HEK293 (cell line): ENCODE data around the gene OOSP1.

Experiments
- CTCF ChIA-PET: fragments of 350-600 bp; formaldehyde crosslinking; extraction: SDS; loops from one replicate; lab custom pipeline; 2021; ENCODE audit warnings: antibody characterized with exemption; lab: Yijun Ruan, JAX
- POLR2A ChIA-PET: fragments of 300-600 bp; formaldehyde crosslinking; extraction: SDS; loops from one replicate; lab custom pipeline; 2020; ENCODE audit warnings: antibody characterized with exemption, inconsistent platforms; lab: Yijun Ruan, JAX
- H3K27ac ChIP-seq: fragments of 200-500 bp; sonication (Bioruptor generic); 2 replicates; pipeline ENCODE4 v1.5.1; 2014; ENCODE audit warnings: low read depth, low read length, control low read depth, inconsistent platforms; ENCODE audit errors: extremely low read depth
- H3K36me3 ChIP-seq, 2 experiments: fragments of 200-500 bp in 1 of 2; sonication (Bioruptor generic) in 1 of 2; 1 replicate in 1 of 2; 2 replicates in 1 of 2; pipeline ENCODE4 v1.5.1; 2014 to 2017; ENCODE audit warnings: inconsistent platforms in 2 of 2, low read length in 2 of 2; ENCODE audit not compliant: control insufficient read depth in 2 of 2, insufficient read depth in 1 of 2
- H3K4me1 ChIP-seq: fragments of 200-500 bp; sonication (Bioruptor generic); 2 replicates; pipeline ENCODE4 v1.5.1; 2014; ENCODE audit warnings: mild to moderate bottlenecking, low read length, inconsistent platforms; ENCODE audit not compliant: control insufficient read depth, insufficient read depth
- H3K4me3 ChIP-seq: 2 replicates; pipeline ENCODE4 v1.5.1; 2011; ENCODE audit warnings: low read depth, mild to moderate bottlenecking, control low read depth, low read length, moderate library complexity
- H3K9me3 ChIP-seq: fragments of 200-500 bp; sonication (Bioruptor generic); 2 replicates; pipeline ENCODE4 v1.5.1; 2014; ENCODE audit warnings: low read depth, low read length, inconsistent platforms; ENCODE audit not compliant: control insufficient read depth, insufficient read depth
- KLF7 ChIP-seq: fragments of 450-650 bp; formaldehyde crosslinking; IDR thresholded peaks from 2 replicates; pipeline ENCODE4 v1.5.1; 2016; ENCODE audit warnings: missing biosample characterization, missing genetic modification characterization, borderline replicate concordance
- MYNN ChIP-seq: fragments of 450-650 bp; formaldehyde crosslinking; IDR thresholded peaks from 2 replicates; pipeline ENCODE4 v1.5.1; 2016; ENCODE audit warnings: missing biosample characterization, missing genetic modification characterization, borderline replicate concordance
- OVOL3 ChIP-seq: fragments of 450-650 bp; formaldehyde crosslinking; IDR thresholded peaks from 2 replicates; pipeline ENCODE4 v1.5.1; 2016; ENCODE audit warnings: missing biosample characterization, missing genetic modification characterization
- PRDM1 ChIP-seq: fragments of 450-650 bp; formaldehyde crosslinking; IDR thresholded peaks from 2 replicates; pipeline ENCODE4; 2016; ENCODE audit warnings: missing biosample characterization, missing genetic modification characterization
- SP3 ChIP-seq: fragments of 450-650 bp; formaldehyde crosslinking; IDR thresholded peaks from 2 replicates; pipeline ENCODE4 v1.5.1; 2016; ENCODE audit warnings: missing biosample characterization, missing genetic modification characterization
- WT1 ChIP-seq: fragments of 450-650 bp; formaldehyde crosslinking; IDR thresholded peaks from 2 replicates; pipeline ENCODE4 v1.5.1; 2016; ENCODE audit warnings: missing biosample characterization, missing genetic modification characterization
- ZBTB44 ChIP-seq: fragments of 450-650 bp; IDR thresholded peaks from 2 replicates; pipeline ENCODE4 v1.5.1; 2018; ENCODE audit warnings: missing biosample characterization, mild to moderate bottlenecking, missing genetic modification characterization
- ZBTB6 ChIP-seq: fragments of 450-650 bp; formaldehyde crosslinking; IDR thresholded peaks from 2 replicates; pipeline ENCODE4 v1.5.1; 2017; ENCODE audit warnings: missing biosample characterization, missing genetic modification characterization
- ZNF10 ChIP-seq: fragments of 450-650 bp; formaldehyde crosslinking; IDR thresholded peaks from 2 replicates; pipeline ENCODE4 v1.5.1; 2017; ENCODE audit warnings: missing biosample characterization, missing genetic modification characterization
- ZNF114 ChIP-seq: fragments of 450-650 bp; formaldehyde crosslinking; IDR thresholded peaks from 2 replicates; pipeline ENCODE4 v1.5.0; 2017; ENCODE audit warnings: missing biosample characterization, missing genetic modification characterization
- ZNF23 ChIP-seq: fragments of 450-650 bp; formaldehyde crosslinking; IDR thresholded peaks from 2 replicates; pipeline ENCODE4 v1.5.1; 2016; ENCODE audit warnings: missing biosample characterization, missing genetic modification characterization, borderline replicate concordance
- ZNF302 ChIP-seq: fragments of 450-650 bp; formaldehyde crosslinking; IDR thresholded peaks from 2 replicates; pipeline ENCODE4 v1.5.1; 2016; ENCODE audit warnings: missing biosample characterization, missing genetic modification characterization, low read depth
- ZNF335 ChIP-seq: fragments of 450-650 bp; formaldehyde crosslinking; conservative IDR thresholded peaks from 2 replicates; pipeline ENCODE4 v1.5.1; 2016; ENCODE audit warnings: missing biosample characterization, missing genetic modification characterization
- ZNF530 ChIP-seq: fragments of 450-650 bp; formaldehyde crosslinking; IDR thresholded peaks from 2 replicates; pipeline ENCODE4 v1.5.1; 2016; ENCODE audit warnings: low read depth, missing biosample characterization, missing genetic modification characterization
- ZNF585B ChIP-seq: fragments of 450-650 bp; formaldehyde crosslinking; IDR thresholded peaks from 2 replicates; pipeline ENCODE4 v1.5.1; 2016; ENCODE audit warnings: missing biosample characterization, missing genetic modification characterization
- ZNF677 ChIP-seq: fragments of 450-650 bp; IDR thresholded peaks from 2 replicates; pipeline ENCODE4 v1.5.0; 2018; ENCODE audit warnings: missing biosample characterization, mild to moderate bottlenecking, missing genetic modification characterization, moderate library complexity
- TF ChIP-seq, protein P1 (sequence below): fragments of 450-650 bp; formaldehyde crosslinking; IDR thresholded peaks from 2 replicates; pipeline ENCODE4 v1.5.1; 2016; ENCODE audit warnings: missing biosample characterization, missing genetic modification characterization, borderline replicate concordance
- TF ChIP-seq, protein P2 (sequence below): fragments of 450-650 bp; formaldehyde crosslinking; IDR thresholded peaks from 2 replicates; pipeline ENCODE4 v1.5.1; 2016; ENCODE audit warnings: missing biosample characterization, missing genetic modification characterization

Gene OOSP1

GRCh38 chr11:59939482-59939881 lies 1.2 kb downstream of the OOSP1 start:
- POLR2A ChIA-PET = no interaction called here
- Histone ChIP-seq H3K27ac (no peak overlapping the region), H3K4me3 (no peak overlapping the region), H3K4me1 (no peaks in the 10 kb centered on the region), H3K9me3 (no peaks in the 10 kb centered on the region)
- TF ChIP-seq, protein P1, sequence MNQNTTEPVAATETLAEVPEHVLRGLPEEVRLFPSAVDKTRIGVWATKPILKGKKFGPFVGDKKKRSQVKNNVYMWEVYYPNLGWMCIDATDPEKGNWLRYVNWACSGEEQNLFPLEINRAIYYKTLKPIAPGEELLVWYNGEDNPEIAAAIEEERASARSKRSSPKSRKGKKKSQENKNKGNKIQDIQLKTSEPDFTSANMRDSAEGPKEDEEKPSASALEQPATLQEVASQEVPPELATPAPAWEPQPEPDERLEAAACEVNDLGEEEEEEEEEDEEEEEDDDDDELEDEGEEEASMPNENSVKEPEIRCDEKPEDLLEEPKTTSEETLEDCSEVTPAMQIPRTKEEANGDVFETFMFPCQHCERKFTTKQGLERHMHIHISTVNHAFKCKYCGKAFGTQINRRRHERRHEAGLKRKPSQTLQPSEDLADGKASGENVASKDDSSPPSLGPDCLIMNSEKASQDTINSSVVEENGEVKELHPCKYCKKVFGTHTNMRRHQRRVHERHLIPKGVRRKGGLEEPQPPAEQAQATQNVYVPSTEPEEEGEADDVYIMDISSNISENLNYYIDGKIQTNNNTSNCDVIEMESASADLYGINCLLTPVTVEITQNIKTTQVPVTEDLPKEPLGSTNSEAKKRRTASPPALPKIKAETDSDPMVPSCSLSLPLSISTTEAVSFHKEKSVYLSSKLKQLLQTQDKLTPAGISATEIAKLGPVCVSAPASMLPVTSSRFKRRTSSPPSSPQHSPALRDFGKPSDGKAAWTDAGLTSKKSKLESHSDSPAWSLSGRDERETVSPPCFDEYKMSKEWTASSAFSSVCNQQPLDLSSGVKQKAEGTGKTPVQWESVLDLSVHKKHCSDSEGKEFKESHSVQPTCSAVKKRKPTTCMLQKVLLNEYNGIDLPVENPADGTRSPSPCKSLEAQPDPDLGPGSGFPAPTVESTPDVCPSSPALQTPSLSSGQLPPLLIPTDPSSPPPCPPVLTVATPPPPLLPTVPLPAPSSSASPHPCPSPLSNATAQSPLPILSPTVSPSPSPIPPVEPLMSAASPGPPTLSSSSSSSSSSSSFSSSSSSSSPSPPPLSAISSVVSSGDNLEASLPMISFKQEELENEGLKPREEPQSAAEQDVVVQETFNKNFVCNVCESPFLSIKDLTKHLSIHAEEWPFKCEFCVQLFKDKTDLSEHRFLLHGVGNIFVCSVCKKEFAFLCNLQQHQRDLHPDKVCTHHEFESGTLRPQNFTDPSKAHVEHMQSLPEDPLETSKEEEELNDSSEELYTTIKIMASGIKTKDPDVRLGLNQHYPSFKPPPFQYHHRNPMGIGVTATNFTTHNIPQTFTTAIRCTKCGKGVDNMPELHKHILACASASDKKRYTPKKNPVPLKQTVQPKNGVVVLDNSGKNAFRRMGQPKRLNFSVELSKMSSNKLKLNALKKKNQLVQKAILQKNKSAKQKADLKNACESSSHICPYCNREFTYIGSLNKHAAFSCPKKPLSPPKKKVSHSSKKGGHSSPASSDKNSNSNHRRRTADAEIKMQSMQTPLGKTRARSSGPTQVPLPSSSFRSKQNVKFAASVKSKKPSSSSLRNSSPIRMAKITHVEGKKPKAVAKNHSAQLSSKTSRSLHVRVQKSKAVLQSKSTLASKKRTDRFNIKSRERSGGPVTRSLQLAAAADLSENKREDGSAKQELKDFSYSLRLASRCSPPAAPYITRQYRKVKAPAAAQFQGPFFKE (tag by site-specific recombination) = no peak
- TF ChIP-seq ZNF10 (tag by site-specific recombination) (no peak), ZNF23 (no peak), ZNF302 (tag by site-specific recombination) (no peak), PRDM1 (tag by site-specific recombination) (peak; percentile 88), WT1 (no peak)
- TF ChIP-seq, protein P2, sequence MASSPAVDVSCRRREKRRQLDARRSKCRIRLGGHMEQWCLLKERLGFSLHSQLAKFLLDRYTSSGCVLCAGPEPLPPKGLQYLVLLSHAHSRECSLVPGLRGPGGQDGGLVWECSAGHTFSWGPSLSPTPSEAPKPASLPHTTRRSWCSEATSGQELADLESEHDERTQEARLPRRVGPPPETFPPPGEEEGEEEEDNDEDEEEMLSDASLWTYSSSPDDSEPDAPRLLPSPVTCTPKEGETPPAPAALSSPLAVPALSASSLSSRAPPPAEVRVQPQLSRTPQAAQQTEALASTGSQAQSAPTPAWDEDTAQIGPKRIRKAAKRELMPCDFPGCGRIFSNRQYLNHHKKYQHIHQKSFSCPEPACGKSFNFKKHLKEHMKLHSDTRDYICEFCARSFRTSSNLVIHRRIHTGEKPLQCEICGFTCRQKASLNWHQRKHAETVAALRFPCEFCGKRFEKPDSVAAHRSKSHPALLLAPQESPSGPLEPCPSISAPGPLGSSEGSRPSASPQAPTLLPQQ (tag by site-specific recombination) = no peak
- TF ChIP-seq, all 188 proteins: peak for 1
- H3K36me3 ChIP-seq = no peaks in the 10 kb centered on the region
- CTCF ChIA-PET = interaction anchor here (0.6 kb wide), 1 partner anchor 1537 kb away, joined by 3 read pairs; no protein-coding TSS in a partner anchor

- CTCF ChIA-PET = no interaction called here
- H3K9me3 ChIP-seq = no peaks in the 10 kb centered on the region
- H3K4me1 ChIP-seq = no peaks in the 10 kb centered on the region
- no peak overlapping the region for H3K27ac ChIP-seq
- TF ChIP-seq SP3 (tag by site-specific recombination) (no peak), ZNF530 (tag by site-specific recombination) (no peak), ZNF677 (no peak), ZNF585B (tag by site-specific recombination) (no peak), ZBTB44 (no peak), ZBTB6 (tag by site-specific recombination) (no peak), KLF7 (no peak), MYNN (tag by site-specific recombination) (no peak), OVOL3 (tag by site-specific recombination) (no peak), ZNF335 (no peak), ZNF114 (tag by site-specific recombination) (no peak)
- H3K36me3 ChIP-seq = no peaks in the 10 kb centered on the region
- H3K4me3 ChIP-seq = no peak overlapping the region
- POLR2A ChIA-PET = no interaction called here
Measured at GRCh38 chr11:59941091-59941490, 2.9 kb downstream of the OOSP1 start.
